Measurements from ENCODE around the gene LRRN2.

LRRN2 gene

GRCh38 chr1:204705888-204706837 lies 20.6 kb upstream of the LRRN2 start:
- Histone ChIP-seq H3K4me1 (ENCODE audit: insufficient read depth, low read length, severe bottlenecking) (no peaks in the 10 kb centered on the region), H3K79me2 (ENCODE audit: insufficient read depth, low read length) (no peaks in the 10 kb centered on the region), H3F3A (ENCODE audit: insufficient read depth, low read length) (no peaks in the 10 kb centered on the region), H3K9me2 (ENCODE audit: low read depth, low read length) (no peaks in the 10 kb centered on the region), H3K4me3 (ENCODE audit: low read depth, low read length, poor library complexity, severe bottlenecking) (no peak overlapping the region), H3K27me3 (ENCODE audit: insufficient read depth, low read length) (no peaks in the 10 kb centered on the region), H3K9me3 (ENCODE audit: low read length) (no peaks in the 10 kb centered on the region), H3K36me3 (ENCODE audit: insufficient read depth, low read length) (no peaks in the 10 kb centered on the region), H3K9ac (ENCODE audit: low read length) (no peak overlapping the region), H2AFZ (ENCODE audit: low read length) (no peak overlapping the region), H3K4me2 (ENCODE audit: low read length) (no peak overlapping the region), H4K20me1 (ENCODE audit: insufficient read depth, low read length) (no peaks in the 10 kb centered on the region), H3K27ac (ENCODE audit: low read depth, low read length, poor library complexity, severe bottlenecking) (no peak overlapping the region)
- TF ChIP-seq, protein P1, sequence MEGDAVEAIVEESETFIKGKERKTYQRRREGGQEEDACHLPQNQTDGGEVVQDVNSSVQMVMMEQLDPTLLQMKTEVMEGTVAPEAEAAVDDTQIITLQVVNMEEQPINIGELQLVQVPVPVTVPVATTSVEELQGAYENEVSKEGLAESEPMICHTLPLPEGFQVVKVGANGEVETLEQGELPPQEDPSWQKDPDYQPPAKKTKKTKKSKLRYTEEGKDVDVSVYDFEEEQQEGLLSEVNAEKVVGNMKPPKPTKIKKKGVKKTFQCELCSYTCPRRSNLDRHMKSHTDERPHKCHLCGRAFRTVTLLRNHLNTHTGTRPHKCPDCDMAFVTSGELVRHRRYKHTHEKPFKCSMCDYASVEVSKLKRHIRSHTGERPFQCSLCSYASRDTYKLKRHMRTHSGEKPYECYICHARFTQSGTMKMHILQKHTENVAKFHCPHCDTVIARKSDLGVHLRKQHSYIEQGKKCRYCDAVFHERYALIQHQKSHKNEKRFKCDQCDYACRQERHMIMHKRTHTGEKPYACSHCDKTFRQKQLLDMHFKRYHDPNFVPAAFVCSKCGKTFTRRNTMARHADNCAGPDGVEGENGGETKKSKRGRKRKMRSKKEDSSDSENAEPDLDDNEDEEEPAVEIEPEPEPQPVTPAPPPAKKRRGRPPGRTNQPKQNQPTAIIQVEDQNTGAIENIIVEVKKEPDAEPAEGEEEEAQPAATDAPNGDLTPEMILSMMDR (IDR thresholded peaks at IDR 0.05; ENCODE audit: low read length) = no peak
- TF ChIP-seq EZH2 (IDR thresholded peaks at IDR 0.05; ENCODE audit: borderline replicate concordance, low read length) = no peak

GRCh38 chr1:204705493-204705811 lies 19.9 kb upstream of the LRRN2 start:
- no peak overlapping the region for H2AFZ ChIP-seq (ENCODE audit: low read length)
- H3K9me3 ChIP-seq (ENCODE audit: low read length) = no peaks in the 10 kb centered on the region
- H3K4me3 ChIP-seq (ENCODE audit: low read depth, low read length, poor library complexity, severe bottlenecking) = no peak overlapping the region
- H3K27ac ChIP-seq (ENCODE audit: low read depth, low read length, poor library complexity, severe bottlenecking) = no peak overlapping the region
- no peaks in the 10 kb centered on the region for H3F3A ChIP-seq (ENCODE audit: insufficient read depth, low read length)
- H3K4me1 ChIP-seq (ENCODE audit: insufficient read depth, low read length, severe bottlenecking) = no peaks in the 10 kb centered on the region
- H3K27me3 ChIP-seq (ENCODE audit: insufficient read depth, low read length) = no peaks in the 10 kb centered on the region
- H3K9me2 ChIP-seq (ENCODE audit: low read depth, low read length) = no peaks in the 10 kb centered on the region
- H3K36me3 ChIP-seq (ENCODE audit: insufficient read depth, low read length) = no peaks in the 10 kb centered on the region
- H3K79me2 ChIP-seq (ENCODE audit: insufficient read depth, low read length) = no peaks in the 10 kb centered on the region
- H3K9ac ChIP-seq (ENCODE audit: low read length) = no peak overlapping the region
- no peak overlapping the region for H3K4me2 ChIP-seq (ENCODE audit: low read length)
- TF ChIP-seq EZH2 (IDR thresholded peaks at IDR 0.05; ENCODE audit: borderline replicate concordance, low read length) = no peak
- TF ChIP-seq, protein P1 (IDR thresholded peaks at IDR 0.05; ENCODE audit: low read length) = no peak
- H4K20me1 ChIP-seq (ENCODE audit: insufficient read depth, low read length) = no peaks in the 10 kb centered on the region

DNA sequence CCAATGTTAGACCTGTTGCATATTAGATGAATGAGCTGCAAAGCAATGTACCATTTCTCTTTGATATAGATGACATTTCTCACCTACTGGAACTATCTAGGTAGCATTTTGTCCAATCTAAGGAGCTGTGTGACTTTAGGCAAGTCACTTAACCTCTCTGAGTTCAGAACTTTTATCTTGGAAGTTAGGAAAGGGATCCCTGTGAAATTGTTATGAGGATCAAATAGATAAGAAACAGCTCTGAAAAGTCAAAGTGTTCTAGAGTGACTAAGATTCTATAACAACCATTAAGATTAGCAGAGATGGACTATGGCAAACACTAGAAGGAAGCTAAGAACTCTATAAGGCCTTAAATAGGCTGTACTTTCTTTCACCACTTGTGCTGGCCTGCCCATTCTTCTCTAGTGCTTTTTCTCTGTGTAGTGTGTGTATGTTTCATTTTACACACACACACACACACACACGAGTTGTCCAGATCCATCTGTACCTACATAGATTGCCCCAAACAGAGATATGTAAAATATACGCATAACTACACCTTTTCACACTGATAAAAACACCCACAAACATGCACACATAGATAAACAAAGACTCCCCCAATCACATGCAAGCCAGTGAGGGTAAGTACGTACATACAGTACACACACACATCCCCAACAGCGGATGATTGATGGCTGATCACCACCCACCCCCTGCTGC lies 19.4 kb upstream of the LRRN2 start:
- H3F3A ChIP-seq (ENCODE audit: insufficient read depth, low read length) = no peaks in the 10 kb centered on the region
- no peaks in the 10 kb centered on the region for H3K79me2 ChIP-seq (ENCODE audit: insufficient read depth, low read length)
- H2AFZ ChIP-seq (ENCODE audit: low read length) = no peak overlapping the region
- no peaks in the 10 kb centered on the region for H4K20me1 ChIP-seq (ENCODE audit: insufficient read depth, low read length)
- no peak overlapping the region for H3K9ac ChIP-seq (ENCODE audit: low read length)
- H3K27me3 ChIP-seq (ENCODE audit: insufficient read depth, low read length) = no peaks in the 10 kb centered on the region
- no peaks in the 10 kb centered on the region for H3K36me3 ChIP-seq (ENCODE audit: insufficient read depth, low read length)
- H3K4me2 ChIP-seq (ENCODE audit: low read length) = no peak overlapping the region
- no peak overlapping the region for H3K27ac ChIP-seq (ENCODE audit: low read depth, low read length, poor library complexity, severe bottlenecking)
- TF ChIP-seq EZH2 (IDR thresholded peaks at IDR 0.05; ENCODE audit: borderline replicate concordance, low read length) = no peak
- TF ChIP-seq, protein P1 (IDR thresholded peaks at IDR 0.05; ENCODE audit: low read length) = no peak
- no peaks in the 10 kb centered on the region for H3K9me3 ChIP-seq (ENCODE audit: low read length)
- no peaks in the 10 kb centered on the region for H3K4me1 ChIP-seq (ENCODE audit: insufficient read depth, low read length, severe bottlenecking)
- H3K9me2 ChIP-seq (ENCODE audit: low read depth, low read length) = no peaks in the 10 kb centered on the region
- no peak overlapping the region for H3K4me3 ChIP-seq (ENCODE audit: low read depth, low read length, poor library complexity, severe bottlenecking)
